ENCODE data around the gene IGF2R.

The IGF2R gene

GRCh38 chr6:160101277-160102205 is 132.7 kb downstream of the IGF2R start:
- no peak for TF ChIP-seq CREB1 (IDR thresholded peaks at IDR 0.05; ENCODE audit: low read depth)
- TF ChIP-seq NFIC (IDR thresholded peaks at IDR 0.05) = no peak
- no peak for TF ChIP-seq EGR1 (IDR thresholded peaks at IDR 0.05)
- no peak for TF ChIP-seq FOXM1 (IDR thresholded peaks at IDR 0.05; ENCODE audit: borderline replicate concordance, low read depth)
- no peak for TF ChIP-seq TAF1 (IDR thresholded peaks at IDR 0.05; ENCODE audit: low read depth)
- TF ChIP-seq USF1 (IDR thresholded peaks at IDR 0.05) = no peak
- no peak for TF ChIP-seq YY1 (IDR thresholded peaks at IDR 0.05; ENCODE audit: low read depth)

GRCh38 chr6:160102399-160102798 is 133.5 kb downstream of the IGF2R start:
- no peak for TF ChIP-seq USF1 (IDR thresholded peaks at IDR 0.05)
- no peak for TF ChIP-seq REST (IDR thresholded peaks at IDR 0.05; ENCODE audit: low read depth)
- no peak for TF ChIP-seq CEBPB (IDR thresholded peaks at IDR 0.05)
- TF ChIP-seq EP300 (IDR thresholded peaks at IDR 0.05; ENCODE audit: borderline replicate concordance) = no peak
- TF ChIP-seq CREB1 (IDR thresholded peaks at IDR 0.05; ENCODE audit: low read depth) = no peak
- TF ChIP-seq EGR1 (IDR thresholded peaks at IDR 0.05) = no peak
- no peak for TF ChIP-seq TAF1 (IDR thresholded peaks at IDR 0.05; ENCODE audit: low read depth)
- no peak for TF ChIP-seq TCF12 (IDR thresholded peaks at IDR 0.05; ENCODE audit: low read depth)
- no peak for TF ChIP-seq FOXM1 (IDR thresholded peaks at IDR 0.05; ENCODE audit: borderline replicate concordance, low read depth)
- TF ChIP-seq YY1 (IDR thresholded peaks at IDR 0.05; ENCODE audit: low read depth) = no peak
- no peak for TF ChIP-seq RAD21 (IDR thresholded peaks at IDR 0.05; ENCODE audit: low read depth)
- no peak for TF ChIP-seq TEAD4 (IDR thresholded peaks at IDR 0.05)
- no peak for TF ChIP-seq NFIC (IDR thresholded peaks at IDR 0.05)
- no peak for TF ChIP-seq ZBTB7A (IDR thresholded peaks at IDR 0.05; ENCODE audit: low read depth)
- TF ChIP-seq MAX (IDR thresholded peaks at IDR 0.05) = no peak

- peak; percentile 38 for TF ChIP-seq RAD21 (IDR thresholded peaks at IDR 0.05; ENCODE audit: low read depth)
- TF ChIP-seq EP300 (IDR thresholded peaks at IDR 0.05; ENCODE audit: borderline replicate concordance) = no peak
- TF ChIP-seq REST (IDR thresholded peaks at IDR 0.05; ENCODE audit: low read depth) = no peak
- TF ChIP-seq NFIC (IDR thresholded peaks at IDR 0.05) = no peak
Measured at GRCh38 chr6:160102956-160103824, 134.3 kb downstream of the IGF2R start.

- TF ChIP-seq USF1 (IDR thresholded peaks at IDR 0.05) = no peak
- no peak for TF ChIP-seq CREB1 (IDR thresholded peaks at IDR 0.05; ENCODE audit: low read depth)
- no peak for TF ChIP-seq EP300 (IDR thresholded peaks at IDR 0.05; ENCODE audit: borderline replicate concordance)
- TF ChIP-seq YY1 (IDR thresholded peaks at IDR 0.05; ENCODE audit: low read depth) = no peak
- TF ChIP-seq TCF12 (IDR thresholded peaks at IDR 0.05; ENCODE audit: low read depth) = no peak
- no peak for TF ChIP-seq EGR1 (IDR thresholded peaks at IDR 0.05)
- TF ChIP-seq FOXM1 (IDR thresholded peaks at IDR 0.05; ENCODE audit: borderline replicate concordance, low read depth) = no peak
- TF ChIP-seq CEBPB (IDR thresholded peaks at IDR 0.05) = no peak
- no peak for TF ChIP-seq MAX (IDR thresholded peaks at IDR 0.05)
- no peak for TF ChIP-seq TAF1 (IDR thresholded peaks at IDR 0.05; ENCODE audit: low read depth)
- TF ChIP-seq RAD21 (IDR thresholded peaks at IDR 0.05; ENCODE audit: low read depth) = no peak
- no peak for TF ChIP-seq TEAD4 (IDR thresholded peaks at IDR 0.05)
- TF ChIP-seq NFIC (IDR thresholded peaks at IDR 0.05) = no peak
- no peak for TF ChIP-seq REST (IDR thresholded peaks at IDR 0.05; ENCODE audit: low read depth)
Measured at GRCh38 chr6:160103825-160104100, 134.9 kb downstream of the IGF2R start.

All from Ishikawa (cell line).